Measurements from ENCODE around the gene ITGAX. TPM values are rescaled to one million over a fixed set of nuclear protein-coding genes. Genes with fewer than 3 reads are reported as not detected.

Gene ITGAX
- total RNA-seq, 1 donor from 2014 or later: not detected

DNA sequence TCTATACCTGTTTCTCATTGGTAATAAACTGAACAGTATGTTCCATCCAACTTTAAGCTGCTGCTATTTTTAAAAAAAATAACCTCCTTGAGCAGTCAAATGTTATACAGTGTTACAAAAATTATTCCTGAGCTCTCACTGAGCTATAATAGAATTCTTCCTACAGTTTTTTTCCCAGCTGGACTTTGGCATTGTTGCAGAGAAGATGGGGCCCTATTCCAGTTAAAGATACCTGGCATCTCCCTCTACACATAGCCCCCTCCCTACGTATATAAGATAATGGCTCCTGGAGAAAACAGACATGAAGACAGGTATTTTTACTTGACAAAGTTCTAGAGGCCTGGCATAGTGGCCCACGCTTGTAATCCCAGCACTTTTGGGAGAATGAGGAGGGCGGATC lies 74.8 kb downstream of the ITGAX start:
- no peaks in the 10 kb centered on the region for H3K27me3 ChIP-seq (ENCODE audit: control insufficient read depth, insufficient read depth, low read length)
- FAIRE-seq (no peak), DNase-seq (ENCODE audit: low read depth) (no peak)
- TF ChIP-seq CTCF (IDR thresholded peaks at IDR 0.05; ENCODE audit: insufficient read depth, low read length, severe bottlenecking): no peak
- no peak overlapping the region for H3K4me3 ChIP-seq (ENCODE audit: low read depth, low read length)
- no peaks in the 10 kb centered on the region for H3K36me3 ChIP-seq (ENCODE audit: control insufficient read depth, insufficient read depth, low read length)

- Histone ChIP-seq H3K36me3 (ENCODE audit: control insufficient read depth, insufficient read depth, low read length) (no peaks in the 10 kb centered on the region), H3K27me3 (ENCODE audit: control insufficient read depth, insufficient read depth, low read length) (no peaks in the 10 kb centered on the region), H3K4me3 (ENCODE audit: low read depth, low read length) (no peak overlapping the region)
- TF ChIP-seq CTCF (IDR thresholded peaks at IDR 0.05; ENCODE audit: insufficient read depth, low read length, severe bottlenecking): no peak
- DNase-seq (ENCODE audit: low read depth): peak; percentile 34
- no peak for FAIRE-seq
These were observed 75.5 kb downstream of the ITGAX start for GRCh38 chr16:31430380-31431052.

Other genes starting within 250 kb of the ITGAX start
- 7.4 and 7.9 TPM in 2 replicates for gene BCKDK, start 246.8 kb upstream of the ITGAX start, total RNA-seq
- 34.1 and 54.5 TPM in 2 replicates for gene KAT8, start 237.5 kb upstream of the ITGAX start, total RNA-seq
- 15.0 and 31.0 TPM in 2 replicates for gene PRSS8, start 219.4 kb upstream of the ITGAX start, total RNA-seq
- 0.26 and 1.3 TPM in 2 replicates for gene PRSS36, start 205.1 kb upstream of the ITGAX start, total RNA-seq
- 24.2 and 25.0 TPM in 2 replicates for gene FUS, start 175.0 kb upstream of the ITGAX start, total RNA-seq
- gene PYCARD, start 152.4 kb upstream of the ITGAX start, total RNA-seq: 88.2 and 147 TPM in 2 replicates
- under 0.01 TPM in 1 of 2 replicates, not detected in the other for gene TRIM72, start 141.1 kb upstream of the ITGAX start, total RNA-seq
- not detected in 2 replicates for gene PYDC1, start 138.0 kb upstream of the ITGAX start, total RNA-seq
- gene ITGAM, start 95.2 kb upstream of the ITGAX start, total RNA-seq: 0.13 TPM in 1 of 2 replicates, not detected in the other
- not detected in 2 replicates for gene ITGAD, start 38.2 kb downstream of the ITGAX start, total RNA-seq
- not detected in 2 replicates for gene COX6A2, start 73.2 kb downstream of the ITGAX start, total RNA-seq
- under 0.01 and 0.13 TPM in 2 replicates for gene ZNF843, start 87.6 kb downstream of the ITGAX start, total RNA-seq
- 4.2 and 8.4 TPM in 2 replicates for gene ARMC5, start 104.3 kb downstream of the ITGAX start, total RNA-seq
- 1.6 and 2.8 TPM in 2 replicates for gene TGFB1I1, start 117.0 kb downstream of the ITGAX start, total RNA-seq
- gene SLC5A2, start 127.9 kb downstream of the ITGAX start, total RNA-seq: under 0.01 TPM in 1 of 2 replicates, not detected in the other
- 26.9 TPM in 2 replicates for gene RUSF1, start 153.2 kb downstream of the ITGAX start, total RNA-seq
- not detected in 2 replicates for gene AHSP, start 172.7 kb downstream of the ITGAX start, total RNA-seq